Stomach smooth muscle (tissue), 2 donors: Measurements from ENCODE around the gene AGTRAP.

Source experiments
- H3K27ac ChIP-seq: one replicate; pipeline ENCODE4 v1.7.0; 2013; ENCODE audit warnings: mild to moderate bottlenecking, low read length, inconsistent platforms
- H3K27me3 ChIP-seq, 2 donors: one replicate each; pipeline ENCODE4 v1.7.0; 2013; ENCODE audit warnings: low read length in 2 of 2; ENCODE audit not compliant: insufficient read depth in 2 of 2, control insufficient read depth in 1 of 2
- H3K36me3 ChIP-seq, 2 donors: one replicate each; pipeline ENCODE4 v1.7.0; 2013; ENCODE audit warnings: low read length in 2 of 2; ENCODE audit not compliant: control insufficient read depth in 2 of 2, insufficient read depth in 2 of 2
- H3K4me1 ChIP-seq: one replicate; pipeline ENCODE4 v1.7.0; 2013; ENCODE audit warnings: low read length; ENCODE audit not compliant: control insufficient read depth, insufficient read depth
- H3K4me3 ChIP-seq, 2 donors: one replicate each; pipeline ENCODE4 v1.7.0; 2013; ENCODE audit warnings: low read length in 2 of 2
- H3K9ac ChIP-seq, 2 donors: one replicate each; pipeline ENCODE4 v1.7.0; 2013; ENCODE audit warnings: low read length in 2 of 2, mild to moderate bottlenecking in 1 of 2
- H3K9me3 ChIP-seq, 2 donors: one replicate each; pipeline ENCODE4 v1.7.0; 2013; ENCODE audit warnings: low read length in 2 of 2; ENCODE audit not compliant: control insufficient read depth in 2 of 2
- donor health status: healthy.
- donor health status: Pancreatic carcinoma.

The AGTRAP gene

DNA sequence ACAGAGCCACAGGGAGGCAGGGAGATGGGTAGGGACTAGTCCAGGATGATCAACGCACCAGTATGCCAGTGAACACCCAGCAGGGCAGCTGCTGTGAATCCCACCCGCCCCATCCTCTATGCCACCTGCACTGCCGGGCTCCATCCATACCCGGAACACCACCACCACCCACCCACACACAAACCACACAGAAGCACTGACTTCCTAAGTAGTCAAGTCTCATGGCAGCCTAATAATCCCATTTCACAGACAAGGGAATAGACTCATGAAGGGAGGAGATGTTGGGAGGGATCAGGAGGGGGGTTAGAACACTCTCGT lies 38.1 kb upstream of the AGTRAP start:
- peaks cover 13% of the 10 kb centered on the region for H3K4me1 ChIP-seq
- H3K36me3 ChIP-seq: no peaks in the 10 kb centered on the region
- no peak overlapping the region for H3K4me3 ChIP-seq
- H3K27ac ChIP-seq: no peak overlapping the region
- no peaks in the 10 kb centered on the region for H3K9me3 ChIP-seq
- H3K9ac ChIP-seq: no peak overlapping the region
- peaks cover 28 to 31% of the 10 kb centered on the region in 2 donors for H3K27me3 ChIP-seq

DNA sequence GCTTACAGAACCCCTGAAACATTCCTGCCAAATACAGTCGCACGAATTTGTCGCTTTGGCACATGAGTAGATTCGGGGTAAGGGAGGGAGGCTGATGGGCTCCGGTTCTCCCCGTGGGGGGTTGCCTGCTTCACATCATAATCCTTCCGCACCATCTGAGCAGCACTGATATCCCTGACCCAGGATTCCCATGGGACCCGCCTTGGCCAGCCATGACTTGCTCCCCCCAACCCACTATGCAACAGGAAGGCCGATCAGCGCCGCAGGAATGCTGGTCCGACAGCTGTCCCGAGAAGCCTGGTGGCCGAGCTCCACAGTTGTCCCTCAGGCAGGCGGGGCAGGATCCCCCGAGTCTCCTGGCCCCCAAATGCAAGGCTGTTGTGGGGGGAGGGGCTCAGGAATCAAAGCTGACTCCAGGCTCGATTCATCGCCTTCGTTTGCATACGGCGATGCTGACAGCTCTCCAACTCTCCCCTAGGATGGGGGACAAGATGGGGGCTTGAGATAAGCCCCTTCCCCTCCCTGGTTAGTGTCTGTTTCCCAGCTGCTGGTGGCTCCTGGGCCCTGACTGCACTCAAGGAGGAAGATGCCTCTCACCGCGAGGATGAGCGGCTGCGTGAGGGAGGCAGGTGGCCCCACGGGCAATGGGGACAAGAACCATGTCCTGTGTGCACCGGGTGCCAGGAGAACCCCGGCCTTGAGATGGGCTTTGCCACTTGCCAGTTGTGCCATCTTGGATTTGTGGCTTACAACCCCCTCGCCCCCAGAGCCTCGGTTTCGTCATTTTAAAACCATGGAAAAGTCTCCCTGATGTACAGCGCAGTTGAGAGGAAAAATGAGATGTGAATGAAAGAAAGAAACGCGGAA lies 35.1 kb upstream of the AGTRAP start:
- Histone ChIP-seq H3K4me3 (peak overlapping the region in 1 of 2 donors; percentile 40), H3K36me3 (no peaks in the 10 kb centered on the region), H3K27me3 (peaks cover 16 to 20% of the 10 kb centered on the region in 2 donors), H3K4me1 (peaks cover 10% of the 10 kb centered on the region), H3K9ac (no peak overlapping the region), H3K27ac (no peak overlapping the region), H3K9me3 (no peaks in the 10 kb centered on the region)

DNA sequence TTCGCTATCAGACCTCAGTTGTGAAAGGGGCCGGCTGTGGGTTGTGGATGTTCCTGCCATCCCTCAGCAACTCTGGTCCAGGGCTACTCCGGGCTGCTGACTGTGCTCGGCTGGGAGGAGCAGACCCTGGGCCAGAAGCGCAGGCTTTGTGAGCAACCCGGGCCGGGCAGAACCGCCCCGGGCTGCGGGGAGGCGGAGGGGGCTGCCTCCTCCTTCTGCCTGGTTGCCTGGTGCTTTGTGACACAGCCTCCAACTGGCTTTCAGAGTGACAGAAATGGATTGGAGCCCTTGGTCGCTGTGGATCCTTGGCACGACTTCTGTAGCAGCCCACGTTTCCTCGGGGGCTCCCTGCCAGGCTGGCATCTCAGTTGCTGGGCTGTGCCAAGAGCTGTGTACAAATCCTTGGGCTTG lies 34.4 kb upstream of the AGTRAP start:
- H3K27me3 ChIP-seq: peaks cover 16 to 20% of the 10 kb centered on the region in 2 donors
- no peaks in the 10 kb centered on the region for H3K9me3 ChIP-seq
- peaks cover 10% of the 10 kb centered on the region for H3K4me1 ChIP-seq
- peak overlapping the region in 1 of 2 donors; percentile 40 for H3K4me3 ChIP-seq
- H3K9ac ChIP-seq: no peak overlapping the region
- H3K27ac ChIP-seq: no peak overlapping the region
- no peaks in the 10 kb centered on the region for H3K36me3 ChIP-seq

DNA sequence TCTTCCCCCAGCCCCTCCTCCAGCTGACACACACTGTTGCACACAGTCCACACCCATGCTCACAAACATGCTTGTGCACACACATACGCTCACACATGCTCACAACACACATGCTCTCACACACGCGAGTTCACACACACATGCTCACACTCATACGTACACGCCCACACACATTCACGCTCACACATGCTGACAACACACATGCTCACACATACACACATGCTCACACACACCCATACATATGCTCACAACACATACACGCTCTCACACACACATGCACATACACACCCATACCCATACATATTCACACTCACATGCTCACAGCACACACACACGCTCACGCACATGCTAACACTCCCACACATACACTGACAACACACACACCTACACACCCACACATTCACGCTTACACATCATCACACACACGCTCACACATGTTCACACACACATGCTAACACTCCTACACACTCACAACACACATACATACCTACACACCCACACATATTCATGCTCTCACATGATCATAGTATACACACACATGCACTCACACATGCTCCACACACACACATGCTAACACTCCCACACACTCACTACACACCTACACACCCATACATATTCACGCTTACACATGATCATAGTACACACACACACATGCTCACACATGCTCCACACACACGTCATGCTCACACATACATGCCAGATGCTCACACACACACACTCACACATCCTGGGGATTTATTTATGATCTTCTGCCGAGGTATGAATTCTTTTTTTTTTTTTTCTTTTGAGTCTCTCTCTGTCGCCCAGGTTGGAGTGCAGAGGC lies 33.7 kb upstream of the AGTRAP start:
- Histone ChIP-seq H3K4me1 (peaks cover 10% of the 10 kb centered on the region), H3K9ac (no peak overlapping the region), H3K27me3 (peaks cover 13 to 20% of the 10 kb centered on the region in 2 donors), H3K9me3 (no peaks in the 10 kb centered on the region), H3K4me3 (no peak overlapping the region), H3K36me3 (no peaks in the 10 kb centered on the region), H3K27ac (no peak overlapping the region)

DNA sequence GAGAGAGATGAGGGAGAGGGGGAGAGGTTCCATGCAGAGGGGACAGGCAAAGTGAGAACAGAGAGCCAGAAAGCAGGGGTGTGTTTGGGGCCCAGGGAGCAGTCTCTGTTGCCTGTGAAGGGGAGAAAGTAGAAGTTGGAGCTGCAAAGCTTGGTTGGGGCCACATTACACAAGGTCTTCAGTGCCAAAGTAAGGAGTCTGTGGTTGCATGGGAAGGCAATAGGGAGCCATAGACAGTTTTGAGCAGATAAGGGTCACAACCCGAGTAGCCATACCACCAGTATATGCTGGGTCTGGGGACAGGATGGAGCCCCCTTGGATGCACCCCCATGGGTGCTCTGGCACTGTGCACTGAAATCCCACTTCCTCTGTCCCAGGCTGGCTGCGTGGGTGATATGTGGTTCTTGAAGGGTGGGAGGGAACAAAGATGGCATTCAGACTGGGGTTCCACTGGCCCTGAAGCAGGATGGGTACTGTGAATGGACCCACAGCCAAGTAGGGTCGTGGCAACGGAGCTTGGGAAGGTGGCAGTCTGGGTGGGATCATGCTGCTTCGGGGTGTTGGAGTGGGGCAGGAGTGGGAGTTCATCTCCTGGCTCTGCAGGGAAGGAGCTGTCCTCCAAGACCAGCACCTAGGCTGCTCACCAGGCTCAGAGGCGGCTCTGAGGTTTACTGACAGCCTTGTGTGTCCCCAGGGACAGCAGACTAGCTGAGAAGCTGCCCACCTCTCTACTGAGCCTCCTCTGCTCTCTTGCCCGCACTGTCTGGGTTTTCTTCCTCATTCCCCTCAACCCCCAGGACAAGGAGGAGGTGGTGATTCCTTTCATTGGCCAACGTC lies 32.4 kb upstream of the AGTRAP start:
- H3K4me1 ChIP-seq: peaks cover 10% of the 10 kb centered on the region
- H3K4me3 ChIP-seq: no peak overlapping the region

DNA sequence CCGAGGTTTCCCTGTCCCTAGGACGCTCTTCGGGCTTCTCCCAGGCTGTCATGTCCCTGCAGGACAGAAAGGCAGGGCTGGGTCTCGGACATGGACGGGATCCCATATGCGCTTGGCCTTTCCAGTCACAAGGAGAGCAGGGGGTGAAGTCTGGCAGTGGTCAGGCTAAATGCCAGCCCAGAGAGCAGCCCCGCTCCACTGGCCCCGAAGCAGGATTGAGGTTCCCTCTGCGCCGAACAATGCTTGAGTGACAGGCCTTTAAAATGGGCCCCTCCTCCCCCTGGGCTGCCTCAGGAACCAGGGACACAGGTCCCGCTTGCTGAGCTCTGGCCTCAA lies 31.8 kb upstream of the AGTRAP start:
- no peaks in the 10 kb centered on the region for H3K9me3 ChIP-seq
- H3K9ac ChIP-seq: no peak overlapping the region
- H3K4me3 ChIP-seq: no peak overlapping the region
- no peaks in the 10 kb centered on the region for H3K36me3 ChIP-seq
- peaks cover 14 to 16% of the 10 kb centered on the region in 2 donors for H3K27me3 ChIP-seq
- H3K27ac ChIP-seq: no peak overlapping the region
- H3K4me1 ChIP-seq: peaks cover 10% of the 10 kb centered on the region

More for the DNA sequence above, 32.4 kb upstream of the AGTRAP start:
- H3K27me3 ChIP-seq: peaks cover 12 to 17% of the 10 kb centered on the region in 2 donors
- no peak overlapping the region for H3K9ac ChIP-seq
- no peaks in the 10 kb centered on the region for H3K9me3 ChIP-seq
- no peaks in the 10 kb centered on the region for H3K36me3 ChIP-seq
- H3K27ac ChIP-seq: no peak overlapping the region

DNA sequence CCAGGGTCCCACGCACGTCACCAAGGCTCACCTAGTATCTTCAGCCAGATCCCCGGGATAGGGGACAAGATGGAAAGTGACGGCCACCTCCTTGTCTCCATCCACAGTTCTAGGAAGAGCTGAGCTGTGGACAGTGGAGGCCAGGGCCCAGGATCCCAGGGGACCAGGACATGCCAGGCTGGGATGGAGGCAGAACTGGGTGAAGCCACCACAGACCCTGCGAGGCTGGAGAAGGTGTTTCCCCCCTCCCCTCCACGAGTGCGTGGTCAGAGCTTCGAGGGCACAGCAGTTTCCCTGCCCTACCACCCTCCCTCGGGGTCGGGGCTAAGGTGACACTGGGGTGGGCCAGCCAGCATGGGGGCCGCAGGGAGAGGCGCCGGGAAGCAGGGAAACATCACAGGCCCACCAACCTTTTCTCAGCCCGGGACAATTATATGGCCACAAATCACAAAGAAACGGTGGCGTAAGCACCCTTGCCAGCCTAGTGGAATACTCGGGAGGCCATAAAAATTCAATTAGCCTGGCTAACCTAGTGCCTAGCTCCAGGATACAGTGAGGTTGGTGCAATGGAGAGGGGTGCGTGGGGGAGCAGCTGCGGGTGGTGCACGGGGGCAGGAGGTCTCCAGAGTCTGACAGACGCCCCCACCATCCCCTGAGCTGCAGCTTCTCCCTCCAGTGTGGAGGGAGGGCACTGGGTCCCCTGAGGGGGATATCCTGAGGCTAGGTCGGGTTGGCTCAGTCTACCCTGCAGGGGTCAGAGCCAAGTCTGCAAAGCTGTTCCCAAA lies 31.1 kb upstream of the AGTRAP start:
- Histone ChIP-seq H3K27ac (no peak overlapping the region), H3K27me3 (peaks cover 14 to 16% of the 10 kb centered on the region in 2 donors), H3K4me3 (no peak overlapping the region), H3K36me3 (no peaks in the 10 kb centered on the region), H3K9ac (no peak overlapping the region), H3K9me3 (no peaks in the 10 kb centered on the region), H3K4me1 (peaks cover 10% of the 10 kb centered on the region)

DNA sequence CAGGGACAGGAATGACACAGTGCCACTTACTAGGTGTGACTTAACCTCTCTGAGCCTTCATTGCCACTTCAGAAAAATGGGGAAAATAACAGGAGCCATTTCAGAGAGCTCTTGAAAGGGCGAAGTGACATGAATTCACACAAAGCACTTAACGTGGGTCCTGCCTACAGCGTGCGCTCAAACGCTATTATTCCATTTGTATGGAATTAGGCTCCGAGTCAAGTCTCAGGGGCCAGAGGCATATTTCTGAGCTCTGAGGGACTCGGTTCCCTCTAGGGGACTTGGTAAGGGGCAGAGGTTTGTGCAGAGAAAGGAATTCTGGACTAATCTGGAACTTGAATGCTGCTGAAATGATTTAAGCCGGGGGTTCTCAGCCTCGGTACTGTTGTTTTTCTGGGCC lies 30.3 kb upstream of the AGTRAP start:
- Histone ChIP-seq H3K4me3 (no peak overlapping the region), H3K27me3 (peaks cover 13 to 16% of the 10 kb centered on the region in 2 donors), H3K9ac (no peak overlapping the region), H3K36me3 (no peaks in the 10 kb centered on the region), H3K4me1 (peaks cover 10% of the 10 kb centered on the region), H3K9me3 (no peaks in the 10 kb centered on the region), H3K27ac (no peak overlapping the region)

DNA sequence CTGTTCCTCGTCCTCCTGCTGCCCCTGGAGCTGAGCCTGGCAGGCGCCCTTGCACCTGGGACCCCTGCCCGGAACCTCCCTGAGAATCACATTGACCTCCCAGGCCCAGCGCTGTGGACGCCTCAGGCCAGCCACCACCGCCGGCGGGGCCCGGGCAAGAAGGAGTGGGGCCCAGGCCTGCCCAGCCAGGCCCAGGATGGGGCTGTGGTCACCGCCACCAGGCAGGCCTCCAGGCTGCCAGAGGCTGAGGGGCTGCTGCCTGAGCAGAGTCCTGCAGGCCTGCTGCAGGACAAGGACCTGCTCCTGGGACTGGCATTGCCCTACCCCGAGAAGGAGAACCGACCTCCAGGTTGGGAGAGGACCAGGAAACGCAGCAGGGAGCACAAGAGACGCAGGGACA lies 29.6 kb upstream of the AGTRAP start:
- Histone ChIP-seq H3K4me3 (no peak overlapping the region), H3K27me3 (peaks cover 9 to 13% of the 10 kb centered on the region in 2 donors), H3K9ac (no peak overlapping the region), H3K27ac (no peak overlapping the region), H3K9me3 (no peaks in the 10 kb centered on the region), H3K36me3 (no peaks in the 10 kb centered on the region), H3K4me1 (peaks cover 7% of the 10 kb centered on the region)
